Medulla oblongata (tissue), 1 donor: ENCODE data around the gene KCNG1.
"Not testable (repeated sequence)": the region's sequence is repeated elsewhere in the genome, so short reads cannot be mapped to it uniquely, and the experiment has no call there.

Experiments used
- DNase-seq: peaks from one replicate; pipeline ENCODE4 v3.0.0-alpha.2; 2015; ENCODE audit errors: extremely low spot score

Gene KCNG1

GRCh38 chr20:51022803-51023616 is at the start of gene KCNG1:
TSS of gene KCNG1 (minus strand) at chr20:51023107. CDS start at chr20:51010338, 12,769 bp downstream.
- DNase-seq = peak; percentile 19

GRCh38 chr20:51070621-51071020 is 47.7 kb upstream of the KCNG1 start:
- DNase-seq = no peak

- DNase-seq = no peak
Measured at GRCh38 chr20:51067792-51068191, 44.9 kb upstream of the KCNG1 start.

- DNase-seq = no peak
Measured at GRCh38 chr20:51065615-51066014, 42.7 kb upstream of the KCNG1 start.

GRCh38 chr20:51064137-51064536 is 41.2 kb upstream of the KCNG1 start:
- no peak for DNase-seq

GRCh38 chr20:51062065-51062464 is 39.2 kb upstream of the KCNG1 start:
- no peak for DNase-seq

- DNase-seq = no peak
Measured at GRCh38 chr20:51061418-51062045, 38.6 kb upstream of the KCNG1 start.

GRCh38 chr20:51060301-51060700 is 37.4 kb upstream of the KCNG1 start:
- no peak for DNase-seq

GRCh38 chr20:51059862-51060261 is 37.0 kb upstream of the KCNG1 start:
- no peak for DNase-seq

GRCh38 chr20:51058017-51058416 is 35.1 kb upstream of the KCNG1 start:
- no peak for DNase-seq

- DNase-seq = no peak
Measured at GRCh38 chr20:51054233-51054632, 31.3 kb upstream of the KCNG1 start.

- no peak for DNase-seq
Measured at GRCh38 chr20:51050531-51051075, 27.7 kb upstream of the KCNG1 start.

- no peak for DNase-seq
Measured at GRCh38 chr20:51046021-51046985, 23.4 kb upstream of the KCNG1 start.

GRCh38 chr20:51045492-51045891 is 22.6 kb upstream of the KCNG1 start:
- DNase-seq = not testable (repeated sequence)

GRCh38 chr20:51044796-51045195 is 21.9 kb upstream of the KCNG1 start:
- no peak for DNase-seq

- DNase-seq = no peak
Measured at GRCh38 chr20:51043811-51044210, 20.9 kb upstream of the KCNG1 start.

- no peak for DNase-seq
Measured at GRCh38 chr20:51042657-51043247, 19.8 kb upstream of the KCNG1 start.

GRCh38 chr20:51042064-51042463 is 19.2 kb upstream of the KCNG1 start:
- DNase-seq = no peak

GRCh38 chr20:51037532-51038115 is 14.7 kb upstream of the KCNG1 start:
- peak; percentile 13 for DNase-seq

- DNase-seq = no peak
Measured at GRCh38 chr20:51036827-51037531, 14.1 kb upstream of the KCNG1 start.
